ENCODE data around the gene BCL2L11.

DNA sequence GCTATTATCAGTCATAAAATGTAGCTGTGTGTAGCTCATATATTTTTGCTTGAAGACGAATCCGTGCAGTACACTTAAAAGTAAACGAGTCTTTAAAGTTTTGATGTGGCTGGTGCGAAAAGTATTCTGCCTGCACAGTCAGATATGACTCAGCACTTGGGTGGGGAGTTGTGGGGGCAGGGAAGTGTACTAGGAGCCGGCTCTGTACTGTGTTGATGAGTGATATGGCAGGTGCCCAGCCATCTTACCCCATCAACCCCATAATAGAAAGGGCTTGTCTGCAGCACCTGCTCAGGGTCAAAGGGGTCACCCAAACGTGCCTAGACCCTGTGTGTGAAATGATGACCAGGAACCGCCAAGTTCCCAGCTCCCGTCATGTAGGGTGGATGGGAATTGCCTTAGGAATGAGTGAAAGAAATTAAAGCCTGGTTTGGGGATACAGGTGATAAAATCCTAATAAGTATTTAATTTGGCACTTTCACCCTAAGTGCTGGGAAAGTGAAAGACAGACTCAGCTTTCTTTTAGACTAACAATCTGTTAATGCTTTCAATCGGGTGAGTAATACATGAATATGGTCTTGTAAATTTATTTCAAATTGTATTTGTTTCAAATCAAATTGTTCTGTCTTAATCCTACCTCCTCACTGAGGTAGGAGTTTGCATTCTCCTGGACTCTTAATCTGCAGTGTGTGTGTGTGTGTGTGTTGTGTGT is 48.0 kb downstream of the BCL2L11 start:
- TF ChIP-seq, protein P1, sequence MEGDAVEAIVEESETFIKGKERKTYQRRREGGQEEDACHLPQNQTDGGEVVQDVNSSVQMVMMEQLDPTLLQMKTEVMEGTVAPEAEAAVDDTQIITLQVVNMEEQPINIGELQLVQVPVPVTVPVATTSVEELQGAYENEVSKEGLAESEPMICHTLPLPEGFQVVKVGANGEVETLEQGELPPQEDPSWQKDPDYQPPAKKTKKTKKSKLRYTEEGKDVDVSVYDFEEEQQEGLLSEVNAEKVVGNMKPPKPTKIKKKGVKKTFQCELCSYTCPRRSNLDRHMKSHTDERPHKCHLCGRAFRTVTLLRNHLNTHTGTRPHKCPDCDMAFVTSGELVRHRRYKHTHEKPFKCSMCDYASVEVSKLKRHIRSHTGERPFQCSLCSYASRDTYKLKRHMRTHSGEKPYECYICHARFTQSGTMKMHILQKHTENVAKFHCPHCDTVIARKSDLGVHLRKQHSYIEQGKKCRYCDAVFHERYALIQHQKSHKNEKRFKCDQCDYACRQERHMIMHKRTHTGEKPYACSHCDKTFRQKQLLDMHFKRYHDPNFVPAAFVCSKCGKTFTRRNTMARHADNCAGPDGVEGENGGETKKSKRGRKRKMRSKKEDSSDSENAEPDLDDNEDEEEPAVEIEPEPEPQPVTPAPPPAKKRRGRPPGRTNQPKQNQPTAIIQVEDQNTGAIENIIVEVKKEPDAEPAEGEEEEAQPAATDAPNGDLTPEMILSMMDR (IDR thresholded peaks at IDR 0.05): no peak
- TF ChIP-seq POLR2A (IDR thresholded peaks at IDR 0.05) (no peak), EP300 (IDR thresholded peaks at IDR 0.05) (no peak), POLR2AphosphoS5 (IDR thresholded peaks at IDR 0.05) (no peak)
